Stimulated activated naive CD8-positive, alpha-beta T cell treated with anti-CD3 and anti-CD28 coated beads, Interleukin-15, amount 100 ng/mL, for 72 hours (primary cell): ENCODE measurements around the gene C1QTNF2.

Experiments
- ATAC-seq: fragments of 150-1000 bp; cut with Tn5 transposase; 2 replicates; pipeline ENCODE4 v1.10.0; 2021; ENCODE audit warnings: mild to moderate bottlenecking, moderate library complexity
- DNase-seq, 2 donors: peaks; one replicate each; pipeline ENCODE4 v3.0.0; 2021 to 2022
- H3K27ac Mint-ChIP-seq, 2 donors: one replicate each; pipeline ENCODE4 v1.8.0; 2022; ENCODE audit warnings: mild to moderate bottlenecking in 2 of 2, mixed read lengths in 2 of 2, moderate library complexity in 2 of 2
- H3K27me3 Mint-ChIP-seq: one replicate; pipeline ENCODE4 v1.8.0; 2022; ENCODE audit warnings: mixed read lengths
- H3K4me1 Mint-ChIP-seq: one replicate; pipeline ENCODE4 v1.8.0; 2022; ENCODE audit warnings: mild to moderate bottlenecking, mixed read lengths
- H3K4me3 Mint-ChIP-seq, 2 donors: one replicate each; pipeline ENCODE4 v1.8.0; 2022; ENCODE audit warnings: mild to moderate bottlenecking in 2 of 2, mixed read lengths in 2 of 2, moderate library complexity in 1 of 2
- H3K9me3 Mint-ChIP-seq, 2 donors: one replicate each; pipeline ENCODE4 v1.8.0; 2022; ENCODE audit warnings: mixed read lengths in 2 of 2

Gene C1QTNF2

GRCh38 chr5:160380041-160380440 lies 9.6 kb upstream of the C1QTNF2 start:
- H3K27ac Mint-ChIP-seq = no peak overlapping the region
- ATAC-seq (no peak), DNase-seq (no peak)
- peaks cover 38% of the 10 kb centered on the region for H3K27me3 Mint-ChIP-seq
- H3K4me1 Mint-ChIP-seq = no peaks in the 10 kb centered on the region
- no peaks in the 10 kb centered on the region for H3K9me3 Mint-ChIP-seq
- no peak overlapping the region for H3K4me3 Mint-ChIP-seq

- Mint-ChIP-seq H3K27ac (no peak overlapping the region), H3K27me3 (peaks cover 43% of the 10 kb centered on the region), H3K9me3 (no peaks in the 10 kb centered on the region), H3K4me3 (no peak overlapping the region), H3K4me1 (no peaks in the 10 kb centered on the region)
- DNase-seq (no peak), ATAC-seq (no peak)
Observed at GRCh38 chr5:160379511-160379910, 9.1 kb upstream of the C1QTNF2 start.

DNA sequence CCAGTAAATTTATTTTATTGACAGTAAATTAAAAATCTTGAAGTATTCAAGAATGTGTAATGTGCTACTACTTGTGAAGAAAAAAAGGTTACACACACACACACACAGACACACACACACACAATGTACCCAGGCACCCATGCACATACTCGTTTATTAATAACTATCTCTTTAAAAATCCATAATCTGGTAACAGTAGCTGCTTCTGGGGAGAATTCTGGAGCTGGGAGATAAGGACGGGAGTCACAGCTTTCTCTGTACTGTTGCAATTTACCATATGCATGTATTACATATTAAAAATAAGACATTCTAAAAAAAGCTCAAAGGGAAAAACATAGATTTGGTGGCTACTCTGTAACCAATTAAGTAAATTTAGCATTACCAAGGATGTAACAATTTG lies 7.9 kb upstream of the C1QTNF2 start:
- H3K27ac Mint-ChIP-seq = no peak overlapping the region
- DNase-seq (no peak), ATAC-seq (no peak)
- no peaks in the 10 kb centered on the region for H3K4me1 Mint-ChIP-seq
- H3K4me3 Mint-ChIP-seq = no peak overlapping the region
- H3K9me3 Mint-ChIP-seq = no peaks in the 10 kb centered on the region
- peaks cover 55% of the 10 kb centered on the region for H3K27me3 Mint-ChIP-seq

GRCh38 chr5:160377651-160378050 lies 7.2 kb upstream of the C1QTNF2 start:
- H3K27me3 Mint-ChIP-seq = peaks cover 61% of the 10 kb centered on the region
- DNase-seq (no peak), ATAC-seq (no peak)
- H3K27ac Mint-ChIP-seq = no peak overlapping the region
- no peak overlapping the region for H3K4me3 Mint-ChIP-seq
- H3K4me1 Mint-ChIP-seq = no peaks in the 10 kb centered on the region
- no peaks in the 10 kb centered on the region for H3K9me3 Mint-ChIP-seq

GRCh38 chr5:160376416-160376815 lies 6.0 kb upstream of the C1QTNF2 start:
- Mint-ChIP-seq H3K27ac (no peak overlapping the region), H3K27me3 (peaks cover 65% of the 10 kb centered on the region), H3K4me3 (no peak overlapping the region), H3K9me3 (no peaks in the 10 kb centered on the region), H3K4me1 (no peaks in the 10 kb centered on the region)
- no peak for DNase-seq
- ATAC-seq = no peak

GRCh38 chr5:160375701-160376100 lies 5.3 kb upstream of the C1QTNF2 start:
- Mint-ChIP-seq H3K27me3 (peaks cover 70% of the 10 kb centered on the region), H3K9me3 (no peaks in the 10 kb centered on the region), H3K4me1 (no peaks in the 10 kb centered on the region), H3K27ac (no peak overlapping the region), H3K4me3 (no peak overlapping the region)
- DNase-seq (no peak), ATAC-seq (no peak)

- Mint-ChIP-seq H3K27ac (no peak overlapping the region), H3K4me1 (no peaks in the 10 kb centered on the region), H3K9me3 (no peaks in the 10 kb centered on the region), H3K4me3 (no peak overlapping the region), H3K27me3 (peaks cover 75% of the 10 kb centered on the region)
- no peak for DNase-seq
- no peak for ATAC-seq
Observed at GRCh38 chr5:160375166-160375565, 4.7 kb upstream of the C1QTNF2 start.

DNA sequence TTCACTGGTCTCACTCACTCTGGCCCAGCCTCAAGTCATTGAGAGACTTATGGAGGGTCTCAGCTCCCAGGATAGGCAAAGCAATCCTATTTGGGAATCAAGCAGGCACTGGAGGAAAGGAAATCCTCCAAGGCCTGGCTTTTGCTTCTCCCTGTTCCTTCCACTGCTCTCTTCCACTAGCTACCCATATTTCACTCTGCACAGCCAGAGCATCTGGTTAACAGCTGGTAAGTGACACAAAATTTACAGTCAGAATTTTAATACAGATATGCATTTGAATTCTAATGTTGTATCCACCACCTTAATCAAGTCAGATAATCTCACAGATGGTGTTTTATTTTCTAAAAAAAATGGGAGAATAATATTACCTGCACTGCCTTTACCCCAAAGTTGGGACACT lies 868 bp upstream of the C1QTNF2 start:
- H3K27ac Mint-ChIP-seq = no peak overlapping the region

DNA sequence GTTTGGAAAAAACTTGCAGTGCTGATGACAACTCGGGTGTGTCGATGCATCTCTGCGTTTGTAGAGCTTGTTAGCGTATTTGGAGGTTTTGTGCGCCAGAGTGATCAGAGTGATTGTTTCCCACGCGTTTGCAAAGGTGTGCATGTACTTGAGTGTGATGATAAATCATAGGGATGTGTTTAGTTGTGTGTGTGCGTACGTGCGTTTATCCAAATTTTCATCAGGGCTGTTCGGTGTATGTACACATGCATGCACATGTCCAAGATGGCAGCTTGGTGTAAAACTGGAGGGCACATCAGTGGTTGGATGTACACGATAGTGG lies 248 bp upstream of the C1QTNF2 start:
- H3K27ac Mint-ChIP-seq = no peak overlapping the region
- H3K27me3 Mint-ChIP-seq = peaks cover 86% of the 10 kb centered on the region
- no peak for DNase-seq
- no peak for ATAC-seq
- H3K9me3 Mint-ChIP-seq = no peaks in the 10 kb centered on the region
- peak overlapping the region; percentile 5 to 35 for H3K4me3 Mint-ChIP-seq
- H3K4me1 Mint-ChIP-seq = peaks cover 7% of the 10 kb centered on the region

More for the DNA sequence above, 868 bp upstream of the C1QTNF2 start:
- no peaks in the 10 kb centered on the region for H3K9me3 Mint-ChIP-seq
- no peak overlapping the region for H3K4me3 Mint-ChIP-seq
- peaks cover 90% of the 10 kb centered on the region for H3K27me3 Mint-ChIP-seq
- DNase-seq = no peak
- ATAC-seq = no peak
- H3K4me1 Mint-ChIP-seq = peaks cover 7% of the 10 kb centered on the region

- DNase-seq (no peak), ATAC-seq (no peak)
- no peak overlapping the region for H3K27ac Mint-ChIP-seq
- H3K4me1 Mint-ChIP-seq = peaks cover 7% of the 10 kb centered on the region
- H3K27me3 Mint-ChIP-seq = peaks cover 76% of the 10 kb centered on the region
- no peaks in the 10 kb centered on the region for H3K9me3 Mint-ChIP-seq
- no peak overlapping the region for H3K4me3 Mint-ChIP-seq
Observed at GRCh38 chr5:160367885-160368284, 2.5 kb downstream of the C1QTNF2 start.

- no peak overlapping the region for H3K27ac Mint-ChIP-seq
- ATAC-seq = peak; percentile 44
- H3K4me1 Mint-ChIP-seq = peaks cover 7% of the 10 kb centered on the region
- no peaks in the 10 kb centered on the region for H3K9me3 Mint-ChIP-seq
- no peak overlapping the region for H3K4me3 Mint-ChIP-seq
- peaks cover 70% of the 10 kb centered on the region for H3K27me3 Mint-ChIP-seq
- no peak for DNase-seq
Observed at GRCh38 chr5:160367261-160367660, 3.2 kb downstream of the C1QTNF2 start.

GRCh38 chr5:160366230-160366629 lies 4.2 kb downstream of the C1QTNF2 start:
- Mint-ChIP-seq H3K27ac (no peak overlapping the region), H3K9me3 (no peaks in the 10 kb centered on the region), H3K4me1 (peaks cover 7% of the 10 kb centered on the region), H3K4me3 (no peak overlapping the region), H3K27me3 (peaks cover 60% of the 10 kb centered on the region)
- DNase-seq (no peak), ATAC-seq (no peak)

DNA sequence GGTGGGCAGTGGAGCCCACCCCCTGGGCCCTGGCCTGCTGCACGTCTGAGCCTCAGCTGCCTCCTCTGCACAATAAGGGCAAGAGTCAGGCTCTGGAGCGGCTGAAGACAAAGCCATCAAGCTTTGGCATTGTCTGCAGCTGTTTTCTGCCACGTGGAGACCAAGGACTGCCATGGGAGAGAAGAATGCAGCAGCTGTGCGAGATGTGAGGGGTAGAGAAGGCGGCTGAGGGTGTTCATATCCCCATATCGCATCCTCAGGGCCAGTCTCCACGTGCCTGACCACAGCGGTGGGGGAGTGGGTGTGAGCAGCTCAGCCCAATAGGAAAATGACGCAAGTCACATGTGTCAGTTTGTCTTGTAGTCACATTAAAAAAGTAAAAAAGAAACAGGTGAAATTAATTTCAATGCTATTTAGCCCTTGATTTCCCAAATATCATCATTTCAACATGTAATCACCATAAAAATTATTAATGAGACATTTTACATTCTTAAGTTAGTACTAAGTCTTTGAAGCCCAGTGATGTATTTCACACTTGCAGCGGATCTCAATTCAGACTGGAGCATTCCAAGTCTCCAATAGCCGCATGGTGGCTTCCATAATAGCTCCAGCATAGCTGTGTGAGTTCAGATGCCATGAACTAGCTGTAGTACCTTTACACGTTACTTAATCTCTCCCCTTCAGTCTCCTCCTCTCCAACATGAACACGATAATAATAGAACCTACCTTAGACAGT lies 6.6 kb downstream of the C1QTNF2 start:
- H3K4me1 Mint-ChIP-seq = no peaks in the 10 kb centered on the region
- H3K4me3 Mint-ChIP-seq = no peak overlapping the region
- no peak for DNase-seq
- H3K9me3 Mint-ChIP-seq = no peaks in the 10 kb centered on the region
- H3K27ac Mint-ChIP-seq = no peak overlapping the region
- ATAC-seq = no peak
- peaks cover 36% of the 10 kb centered on the region for H3K27me3 Mint-ChIP-seq

GRCh38 chr5:160363211-160363610 lies 7.2 kb downstream of the C1QTNF2 start:
- no peak overlapping the region for H3K27ac Mint-ChIP-seq
- no peaks in the 10 kb centered on the region for H3K9me3 Mint-ChIP-seq

GRCh38 chr5:160361624-160362228 lies 8.7 kb downstream of the C1QTNF2 start:
- DNase-seq (no peak), ATAC-seq (no peak)
- H3K27ac Mint-ChIP-seq = peak overlapping the region in 1 of 2 donors; percentile 37
- no peaks in the 10 kb centered on the region for H3K9me3 Mint-ChIP-seq
- H3K27me3 Mint-ChIP-seq = peaks cover 17% of the 10 kb centered on the region
- H3K4me1 Mint-ChIP-seq = no peaks in the 10 kb centered on the region
- no peak overlapping the region for H3K4me3 Mint-ChIP-seq

More at GRCh38 chr5:160363211-160363610, 7.2 kb downstream of the C1QTNF2 start:
- no peak overlapping the region for H3K4me3 Mint-ChIP-seq
- DNase-seq = no peak
- peaks cover 30% of the 10 kb centered on the region for H3K27me3 Mint-ChIP-seq
- no peak for ATAC-seq
- no peaks in the 10 kb centered on the region for H3K4me1 Mint-ChIP-seq

GRCh38 chr5:160360310-160360709 lies 10.1 kb downstream of the C1QTNF2 start:
- peaks cover 16% of the 10 kb centered on the region for H3K27me3 Mint-ChIP-seq
- H3K9me3 Mint-ChIP-seq = no peaks in the 10 kb centered on the region
- no peak overlapping the region for H3K4me3 Mint-ChIP-seq
- no peak for ATAC-seq
- H3K4me1 Mint-ChIP-seq = no peaks in the 10 kb centered on the region
- H3K27ac Mint-ChIP-seq = no peak overlapping the region
- no peak for DNase-seq

GRCh38 chr5:160359816-160360215 lies 10.6 kb downstream of the C1QTNF2 start:
- Mint-ChIP-seq H3K4me3 (no peak overlapping the region), H3K4me1 (no peaks in the 10 kb centered on the region), H3K27me3 (peaks cover 11% of the 10 kb centered on the region), H3K9me3 (no peaks in the 10 kb centered on the region), H3K27ac (no peak overlapping the region)
- DNase-seq (no peak), ATAC-seq (no peak)
